ENCODE results near the gene CELF4.

DNA sequence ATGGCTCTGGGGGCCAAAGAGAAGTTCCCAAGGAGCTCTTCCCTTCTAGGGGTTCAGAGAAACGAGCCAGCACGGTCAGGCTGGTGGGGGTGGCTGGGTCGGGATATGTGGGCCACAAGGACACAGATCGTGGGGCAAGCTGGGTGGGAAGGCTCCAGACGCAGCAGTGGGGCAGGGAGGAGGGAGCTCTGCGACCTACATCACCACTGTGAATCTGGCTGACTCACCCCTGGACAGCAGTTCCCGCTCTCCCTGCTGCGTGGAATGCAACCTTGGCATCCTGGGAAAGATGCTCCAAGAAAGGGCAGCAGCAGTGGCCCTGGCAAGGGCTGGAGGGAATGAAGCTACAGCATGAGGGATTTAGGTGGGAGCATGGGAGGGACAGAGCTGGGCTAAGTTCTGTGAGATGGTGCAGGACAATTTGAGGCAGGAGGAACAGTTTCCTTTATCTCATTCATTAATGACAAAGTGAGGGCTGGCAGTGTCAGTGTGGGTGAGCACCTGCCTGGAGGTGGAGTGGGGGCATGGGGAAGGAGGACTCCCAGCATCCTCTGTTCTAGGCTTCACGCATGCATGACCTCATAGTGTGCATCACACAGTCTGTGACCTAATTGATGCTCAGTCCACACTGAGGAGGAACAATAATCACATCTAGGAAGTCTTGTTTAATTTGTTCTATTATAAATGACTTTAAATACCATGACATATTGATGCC lies 25.0 kb downstream of the CELF4 start:
- no peak for TF ChIP-seq BHLHE40 (IDR thresholded peaks at IDR 0.05; ENCODE audit: low read depth, low read length)
- TF ChIP-seq, protein P1, sequence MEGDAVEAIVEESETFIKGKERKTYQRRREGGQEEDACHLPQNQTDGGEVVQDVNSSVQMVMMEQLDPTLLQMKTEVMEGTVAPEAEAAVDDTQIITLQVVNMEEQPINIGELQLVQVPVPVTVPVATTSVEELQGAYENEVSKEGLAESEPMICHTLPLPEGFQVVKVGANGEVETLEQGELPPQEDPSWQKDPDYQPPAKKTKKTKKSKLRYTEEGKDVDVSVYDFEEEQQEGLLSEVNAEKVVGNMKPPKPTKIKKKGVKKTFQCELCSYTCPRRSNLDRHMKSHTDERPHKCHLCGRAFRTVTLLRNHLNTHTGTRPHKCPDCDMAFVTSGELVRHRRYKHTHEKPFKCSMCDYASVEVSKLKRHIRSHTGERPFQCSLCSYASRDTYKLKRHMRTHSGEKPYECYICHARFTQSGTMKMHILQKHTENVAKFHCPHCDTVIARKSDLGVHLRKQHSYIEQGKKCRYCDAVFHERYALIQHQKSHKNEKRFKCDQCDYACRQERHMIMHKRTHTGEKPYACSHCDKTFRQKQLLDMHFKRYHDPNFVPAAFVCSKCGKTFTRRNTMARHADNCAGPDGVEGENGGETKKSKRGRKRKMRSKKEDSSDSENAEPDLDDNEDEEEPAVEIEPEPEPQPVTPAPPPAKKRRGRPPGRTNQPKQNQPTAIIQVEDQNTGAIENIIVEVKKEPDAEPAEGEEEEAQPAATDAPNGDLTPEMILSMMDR (conservative IDR thresholded peaks at IDR 0.05; ENCODE audit: low read depth, low read length), result no peak
- TF ChIP-seq POLR2A (IDR thresholded peaks at IDR 0.05; ENCODE audit: low read depth, low read length), result no peak
- TF ChIP-seq MXI1 (IDR thresholded peaks at IDR 0.05; ENCODE audit: borderline replicate concordance, low read depth, low read length), result no peak
- TF ChIP-seq CHD1 (IDR thresholded peaks at IDR 0.05; ENCODE audit: low read depth, low read length), result no peak
- TF ChIP-seq, protein P2, sequence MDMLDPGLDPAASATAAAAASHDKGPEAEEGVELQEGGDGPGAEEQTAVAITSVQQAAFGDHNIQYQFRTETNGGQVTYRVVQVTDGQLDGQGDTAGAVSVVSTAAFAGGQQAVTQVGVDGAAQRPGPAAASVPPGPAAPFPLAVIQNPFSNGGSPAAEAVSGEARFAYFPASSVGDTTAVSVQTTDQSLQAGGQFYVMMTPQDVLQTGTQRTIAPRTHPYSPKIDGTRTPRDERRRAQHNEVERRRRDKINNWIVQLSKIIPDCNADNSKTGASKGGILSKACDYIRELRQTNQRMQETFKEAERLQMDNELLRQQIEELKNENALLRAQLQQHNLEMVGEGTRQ (IDR thresholded peaks at IDR 0.05; ENCODE audit: low read depth, low read length), result no peak
- TF ChIP-seq MAZ (IDR thresholded peaks at IDR 0.05; ENCODE audit: borderline replicate concordance, low read depth, low read length), result no peak
- TF ChIP-seq CEBPB (IDR thresholded peaks at IDR 0.05; ENCODE audit: low read depth, low read length), result no peak
- TF ChIP-seq NFE2L2 (IDR thresholded peaks at IDR 0.05; ENCODE audit: low read depth, low read length), result no peak
- no peak for TF ChIP-seq SMC3 (IDR thresholded peaks at IDR 0.05; ENCODE audit: low read depth, low read length)
- no peak for TF ChIP-seq RCOR1 (IDR thresholded peaks at IDR 0.05; ENCODE audit: insufficient replicate concordance, low read length)
- no peak for TF ChIP-seq RAD21 (IDR thresholded peaks at IDR 0.05; ENCODE audit: low read length)
- TF ChIP-seq ELK1 (IDR thresholded peaks at IDR 0.05; ENCODE audit: borderline replicate concordance, low read depth, low read length), result no peak
